ENCODE results near the gene CRYL1. TPM values are rescaled to one million over a fixed set of nuclear protein-coding genes. Genes with fewer than 3 reads are reported as not detected.

CRYL1 gene
- total RNA-seq, 1 donor from 2014 or later, result 14.3 TPM

DNA sequence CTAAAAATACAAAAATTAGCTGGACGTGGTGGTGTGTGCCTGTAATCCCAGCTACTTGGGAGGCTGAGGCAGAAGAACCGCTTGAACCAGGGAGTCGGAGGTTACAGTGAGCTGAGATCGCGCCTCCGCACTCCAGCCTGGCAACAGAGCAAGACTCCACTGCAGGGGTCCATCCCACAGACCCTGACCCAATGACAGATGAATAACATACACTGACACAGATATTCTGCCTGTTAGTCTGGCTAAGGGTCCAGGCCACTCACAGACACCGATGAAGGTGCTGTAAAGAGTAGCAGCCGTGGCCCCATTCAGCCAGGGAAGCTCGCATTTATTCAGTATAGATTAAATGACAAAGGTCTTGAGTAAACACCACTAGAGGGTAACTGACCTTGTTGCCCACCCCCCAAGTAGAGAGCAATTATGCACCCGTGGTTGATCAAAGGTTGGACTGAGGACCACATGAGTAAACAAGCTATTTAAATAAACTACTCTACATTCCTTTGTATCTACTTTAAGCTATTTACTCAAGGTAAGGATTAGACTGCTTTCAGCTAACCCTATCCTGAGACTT is 8.5 kb upstream of the CRYL1 start:
- FAIRE-seq (no peak), DNase-seq (ENCODE audit: low spot score in 2 of 2) (no peak)

DNA sequence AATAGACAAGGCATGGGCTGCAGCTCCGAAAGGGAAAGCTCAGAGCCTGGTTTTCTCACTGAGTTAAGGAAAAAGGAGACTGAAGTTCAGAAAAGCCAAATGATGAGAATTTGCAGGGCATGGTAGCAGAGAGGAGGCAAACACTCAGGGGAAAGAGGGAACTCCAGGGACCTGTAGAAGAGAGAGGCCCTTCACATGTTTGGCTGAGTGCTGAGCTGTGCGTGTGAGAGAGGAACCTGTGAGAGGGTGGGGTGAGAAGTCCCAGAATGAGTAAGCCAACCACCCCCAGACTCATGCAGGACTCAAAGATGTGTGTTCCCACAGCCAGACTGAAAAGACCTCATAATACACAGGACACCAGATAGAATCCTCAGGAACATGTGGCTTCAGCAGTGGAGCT is 2.8 kb upstream of the CRYL1 start:
- no peak for DNase-seq (ENCODE audit: low spot score in 2 of 2)
- FAIRE-seq, result no peak

- DNase-seq (ENCODE audit: low spot score in 2 of 2) (no peak), FAIRE-seq (no peak)
Measured at GRCh38 chr13:20526664-20527063, 1.0 kb upstream of the CRYL1 start.

DNA sequence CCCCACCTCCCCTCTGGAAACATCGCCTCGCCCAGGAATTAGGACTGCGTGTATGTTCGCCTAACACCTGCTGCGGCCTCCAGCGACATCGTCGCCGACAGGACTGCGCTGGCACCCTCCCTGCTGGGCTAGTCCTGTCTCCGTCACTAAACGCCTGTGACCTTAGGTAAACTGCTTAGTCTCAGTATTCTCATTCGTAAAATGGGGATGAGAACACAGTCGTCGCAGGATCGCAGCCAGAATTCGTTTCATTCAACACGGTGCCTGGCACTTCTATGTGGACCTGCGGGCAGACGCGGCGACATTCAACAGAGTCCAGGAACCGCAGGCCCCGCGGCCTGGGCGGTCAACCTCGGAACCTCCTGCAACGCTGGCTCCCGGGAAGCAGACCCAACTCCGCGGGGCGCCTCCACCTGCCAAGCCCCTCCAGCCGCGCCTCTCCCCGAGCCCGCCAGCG is 485 bp downstream of the CRYL1 start:
- FAIRE-seq (no peak), DNase-seq (ENCODE audit: low spot score in 2 of 2) (peak; percentile 28 to 29)

DNA sequence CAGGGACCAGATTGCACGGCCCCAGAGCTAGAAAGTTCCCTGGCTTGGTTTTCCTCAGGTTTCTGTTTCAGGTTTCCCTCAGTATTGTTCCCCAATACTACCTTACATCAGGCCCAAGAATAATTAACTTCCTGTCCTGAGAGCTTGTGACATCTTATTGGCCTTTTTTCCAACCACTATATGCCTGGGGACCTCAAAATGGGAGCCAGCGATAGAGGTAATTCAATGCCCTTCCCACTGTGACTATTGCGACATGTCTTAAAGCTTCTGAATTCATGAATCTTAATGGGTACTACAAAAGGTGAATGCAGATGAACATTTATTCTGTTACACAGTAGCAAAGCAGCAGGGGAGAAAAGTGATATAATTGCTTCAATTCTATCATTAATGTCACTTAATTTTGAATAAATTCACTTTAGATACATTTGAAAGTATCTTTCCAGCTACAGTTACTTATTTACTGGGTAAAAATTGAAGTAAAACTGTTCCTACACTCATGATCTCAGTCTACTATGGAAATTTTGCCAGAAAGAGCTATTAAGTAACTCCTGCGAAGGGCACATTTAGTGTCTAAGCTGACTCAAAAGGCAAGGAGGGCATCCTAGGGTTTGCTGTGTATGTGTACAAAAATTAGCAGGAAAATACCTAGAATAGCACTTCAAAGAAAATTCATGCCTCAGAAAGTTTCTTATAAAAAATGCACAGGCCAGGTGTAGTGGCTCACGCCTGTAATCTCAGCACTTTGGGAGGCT is 4.1 kb downstream of the CRYL1 start:
- no peak for DNase-seq (ENCODE audit: low spot score in 2 of 2)
- no peak for FAIRE-seq

GRCh38 chr13:20519875-20520274 is 5.8 kb downstream of the CRYL1 start:
- DNase-seq (ENCODE audit: low spot score in 2 of 2), result no peak

DNA sequence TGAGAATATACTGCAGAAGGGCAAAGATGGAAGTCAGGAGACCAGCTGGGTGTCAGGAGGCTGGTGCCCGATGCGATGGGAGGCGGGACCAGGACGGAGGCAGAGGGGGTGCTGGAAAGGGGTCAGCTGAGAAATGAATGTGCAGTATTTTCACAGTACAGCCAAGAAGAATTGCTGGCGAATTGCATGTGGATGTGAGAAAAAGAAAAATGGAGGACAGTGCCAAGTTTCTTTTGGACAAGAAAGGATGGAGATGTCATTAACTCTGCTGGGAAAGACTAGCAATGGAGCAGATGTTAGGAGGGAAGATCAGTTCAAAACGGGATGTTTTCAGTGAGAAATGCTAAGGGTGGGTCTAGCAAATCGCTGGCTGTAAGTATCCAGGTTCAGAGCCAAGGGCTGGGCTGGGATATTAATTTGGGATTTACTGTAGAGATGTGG is 7.0 kb downstream of the CRYL1 start:
- no peak for DNase-seq (ENCODE audit: low spot score in 2 of 2)
- no peak for FAIRE-seq

More at GRCh38 chr13:20519875-20520274, 5.8 kb downstream of the CRYL1 start:
- no peak for FAIRE-seq

DNA sequence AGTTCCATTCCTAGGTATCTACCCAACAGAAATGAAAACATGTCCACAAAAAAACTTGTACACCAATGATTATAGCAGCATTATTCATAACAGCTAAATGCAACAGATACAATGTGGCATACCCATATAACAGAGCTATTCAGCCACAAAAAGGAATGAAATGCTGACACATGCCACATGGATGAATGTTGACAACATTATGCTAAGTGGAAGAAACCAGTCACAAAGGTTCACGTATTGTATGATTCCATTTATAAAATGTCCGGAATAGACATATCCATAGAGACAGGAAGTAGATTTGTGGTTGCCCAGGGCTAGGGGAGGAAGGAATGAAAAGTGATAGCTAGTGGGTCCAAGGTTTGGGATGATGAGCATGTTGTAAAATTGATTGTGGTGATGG is 10.8 kb downstream of the CRYL1 start:
- FAIRE-seq (no peak), DNase-seq (ENCODE audit: low spot score in 2 of 2) (no peak)

DNA sequence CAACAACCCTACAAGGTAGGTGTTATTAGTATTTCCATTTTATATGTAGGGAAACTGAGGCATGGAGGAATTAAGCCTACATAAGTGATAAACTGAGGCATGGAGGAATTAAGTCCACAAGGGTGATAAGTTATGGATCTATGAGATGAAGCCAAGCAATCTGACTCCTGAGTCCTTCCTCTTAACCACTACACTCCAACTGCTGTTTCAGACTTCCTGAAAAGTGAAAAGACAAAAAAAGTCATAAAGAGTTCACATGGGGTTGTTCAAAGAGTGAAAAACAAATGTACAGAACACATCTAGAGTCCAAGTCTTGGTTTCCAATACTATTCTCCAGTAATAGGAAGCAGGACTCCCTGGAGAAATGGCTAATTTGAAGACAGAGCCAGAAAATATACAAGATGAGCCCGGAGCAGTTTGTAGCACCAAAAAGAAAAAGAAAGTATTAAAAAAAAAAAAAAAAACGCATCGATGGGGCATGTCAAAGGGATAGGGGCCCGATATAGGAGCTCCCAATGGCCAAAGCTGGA is 12.1 kb downstream of the CRYL1 start:
- no peak for FAIRE-seq
- no peak for DNase-seq (ENCODE audit: low spot score in 2 of 2)

- DNase-seq (ENCODE audit: low spot score in 2 of 2) (no peak), FAIRE-seq (no peak)
Measured at GRCh38 chr13:20512042-20512683, 13.5 kb downstream of the CRYL1 start.

GRCh38 chr13:20506696-20507095 is 19.0 kb downstream of the CRYL1 start:
- FAIRE-seq, result no peak

GRCh38 chr13:20505405-20506366 is 20.0 kb downstream of the CRYL1 start:
- no peak for DNase-seq (ENCODE audit: low spot score in 2 of 2)
- FAIRE-seq, result no peak

More at GRCh38 chr13:20506696-20507095, 19.0 kb downstream of the CRYL1 start:
- no peak for DNase-seq (ENCODE audit: low spot score in 2 of 2)

DNA sequence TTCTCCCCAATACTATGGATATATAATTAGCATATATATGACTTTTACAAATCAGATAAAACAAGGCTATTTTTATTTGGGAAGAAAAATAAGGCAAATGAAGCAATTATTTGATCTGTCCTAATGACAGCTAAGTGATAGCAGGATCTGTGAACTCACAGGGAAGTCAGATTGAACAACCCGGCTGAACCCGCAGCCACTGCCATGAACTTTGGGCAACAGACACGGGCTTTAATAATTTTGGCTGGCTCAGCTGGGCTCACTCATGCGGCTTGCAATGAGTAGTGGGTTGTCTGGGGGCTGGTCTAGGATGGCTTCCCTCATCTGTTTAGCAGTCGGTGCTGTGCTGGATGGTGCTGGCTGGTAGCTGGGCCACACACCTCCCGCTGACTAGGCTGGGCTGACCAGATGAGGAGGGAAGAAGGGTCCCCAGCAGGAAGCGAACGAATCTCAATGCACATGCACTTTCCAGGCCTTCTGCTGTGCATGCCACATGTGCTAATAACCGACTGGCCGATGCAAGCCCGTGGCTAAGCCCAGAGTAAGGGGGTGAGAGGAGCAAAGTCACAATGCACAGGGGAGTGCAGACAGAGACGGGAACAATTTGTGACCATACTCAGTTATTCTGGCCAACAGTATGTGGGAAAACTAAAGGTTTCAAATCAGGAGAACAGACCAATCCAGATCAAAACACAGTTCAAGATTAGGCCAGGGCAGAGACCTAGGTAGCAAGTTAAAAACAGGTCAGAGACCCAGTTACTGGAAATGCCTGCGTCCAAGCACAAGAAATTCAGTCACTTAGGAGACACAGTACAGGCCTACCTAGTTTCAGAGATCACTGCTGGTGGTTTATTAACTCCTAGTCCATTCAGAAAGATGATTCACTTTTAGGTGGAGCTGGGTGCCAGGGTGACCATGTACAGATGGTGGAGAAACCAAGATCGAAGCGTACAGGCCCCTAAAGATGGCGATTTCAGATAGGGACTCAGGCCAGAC is 22.3 kb downstream of the CRYL1 start:
- FAIRE-seq (no peak), DNase-seq (ENCODE audit: low spot score in 2 of 2) (no peak)

GRCh38 chr13:20501592-20501991 is 24.1 kb downstream of the CRYL1 start:
- no peak for FAIRE-seq
- no peak for DNase-seq (ENCODE audit: low spot score in 2 of 2)

DNA sequence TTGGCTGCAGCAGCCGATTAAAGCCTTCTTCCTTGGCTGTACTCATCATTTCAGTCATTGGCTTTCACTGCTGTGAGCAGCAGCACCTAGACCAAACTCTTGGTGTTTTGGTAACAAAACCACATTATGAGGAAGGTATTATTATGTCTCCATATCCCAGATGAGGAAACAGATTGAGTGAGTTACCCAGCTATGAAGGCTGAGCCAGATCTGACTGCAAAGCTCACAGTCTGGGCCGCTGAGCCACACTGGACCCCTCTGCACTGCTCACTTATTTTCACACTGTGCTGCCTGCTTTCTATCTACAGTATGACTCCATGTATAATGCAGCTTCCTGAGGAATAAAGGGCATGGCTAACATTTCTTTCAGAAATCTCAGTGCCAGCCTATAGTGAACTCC is 24.5 kb downstream of the CRYL1 start:
- FAIRE-seq, result no peak
- DNase-seq (ENCODE audit: low spot score in 2 of 2), result no peak

DNA sequence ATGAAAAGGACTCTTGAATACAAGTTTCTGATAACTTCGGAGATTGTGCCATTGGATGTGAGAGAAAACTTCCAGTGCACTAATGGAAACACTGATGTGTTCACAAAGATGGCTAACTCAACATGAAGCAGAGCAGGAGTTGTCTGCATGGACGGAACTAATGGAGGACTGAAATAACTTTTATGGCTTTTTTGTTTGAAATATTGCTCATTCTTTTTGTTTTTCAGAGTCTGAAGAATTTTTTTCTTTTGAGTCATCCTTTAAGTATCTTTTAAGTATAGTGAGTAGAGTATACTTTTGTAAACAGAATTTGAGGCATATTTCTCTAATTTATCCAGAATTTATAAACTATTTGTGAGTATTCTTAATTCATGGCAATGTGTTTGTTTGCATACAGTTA is 25.7 kb downstream of the CRYL1 start:
- DNase-seq (ENCODE audit: low spot score in 2 of 2) (no peak), FAIRE-seq (no peak)

DNA sequence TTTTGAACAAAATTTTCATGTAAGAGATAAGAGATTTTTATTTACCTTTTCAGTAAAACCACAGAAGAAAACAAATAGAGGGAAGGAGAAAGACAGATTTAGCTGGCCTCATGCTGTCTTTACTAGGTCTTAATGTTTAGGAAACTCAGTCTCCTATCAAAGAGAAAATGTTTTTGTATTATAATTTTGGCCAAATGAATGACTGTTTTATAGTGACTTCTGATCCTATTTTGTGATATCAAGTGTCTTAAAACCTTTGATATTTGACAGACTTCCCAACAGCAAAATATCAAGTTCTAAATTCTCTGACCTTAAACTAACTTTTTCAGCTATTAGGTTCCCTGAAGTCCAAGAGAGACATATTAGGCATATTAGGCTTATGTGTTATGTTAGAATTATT is 27.0 kb downstream of the CRYL1 start:
- DNase-seq (ENCODE audit: low spot score in 2 of 2), result no peak
- no peak for FAIRE-seq

DNA sequence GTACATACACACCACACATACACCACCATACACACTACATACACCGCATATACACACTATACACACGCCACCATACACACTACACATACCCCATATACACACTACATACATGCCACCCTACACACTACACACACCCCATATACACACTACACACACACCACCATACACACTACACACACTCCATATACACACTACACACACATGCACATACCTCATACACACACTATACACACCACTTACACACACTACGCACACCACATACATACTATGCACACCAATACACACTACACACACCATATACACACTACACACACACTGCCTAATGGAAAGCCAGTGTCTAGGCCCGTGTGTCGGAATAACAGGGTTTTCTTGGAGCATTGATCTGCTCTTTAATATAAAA is 27.5 kb downstream of the CRYL1 start:
- FAIRE-seq (no peak), DNase-seq (ENCODE audit: low spot score in 2 of 2) (no peak)
